Measurements from ENCODE around the gene BTBD9. TPM values are rescaled to one million over a fixed set of nuclear protein-coding genes. Genes with fewer than 3 reads are reported as not detected.

The BTBD9 gene
- total and polyA plus RNA-seq, 10 donors, result 1.2 to 43.1 (median 27.8) TPM

GRCh38 chr6:38163186-38164130, 476.3 kb downstream of the BTBD9 start:
- 79 to 89% (median 85%) methylated on average over 28 to 29 of the region's 29 CpGs for WGBS, 5 donors
- Histone ChIP-seq H3K4me3 (no peak overlapping the region), H3K4me1 (peaks cover 0 to 4% (median 0%) of the 10 kb centered on the region in 6 donors), H3K27ac (no peak overlapping the region), H3K36me3 (peaks cover 0 to 19% (median 0%) of the 10 kb centered on the region in 6 donors), H3K9me3 (no peaks in the 10 kb centered on the region), H3K27me3 (replicated peaks in 1 of 7) (no peaks in the 10 kb centered on the region)
- intact Hi-C loops (cut with DNase I; ENCODE audit: low total_unique reads), result no loop called here
- DNase-seq, result no peak
- TF ChIP-seq CTCF (IDR thresholded peaks at IDR 0.05 in 8 of 11, conservative IDR thresholded peaks at IDR 0.05 in 3 of 11), result no peak
- TF ChIP-seq POLR2AphosphoS5 (IDR thresholded peaks at IDR 0.05), result peak in 1 of 3 donors; percentile 46
- TF ChIP-seq POLR2A (IDR thresholded peaks at IDR 0.05), result no peak

- no peaks in the 10 kb centered on the region for H3K9me3 ChIP-seq
- H3K4me3 ChIP-seq, result no peak overlapping the region
- no peak for DNase-seq
- no peaks in the 10 kb centered on the region for H3K27me3 ChIP-seq (replicated peaks in 1 of 7)
- WGBS, 5 donors, result 94 to 97% (median 95%) methylated on average over 15 to 17 of the region's 17 CpGs
- H3K27ac ChIP-seq, result no peak overlapping the region
- no peak for TF ChIP-seq CTCF (IDR thresholded peaks at IDR 0.05 in 8 of 11, conservative IDR thresholded peaks at IDR 0.05 in 3 of 11)
- peak in 1 of 3 donors; percentile 43 for TF ChIP-seq POLR2AphosphoS5 (IDR thresholded peaks at IDR 0.05)
- TF ChIP-seq POLR2A (IDR thresholded peaks at IDR 0.05), result no peak
- intact Hi-C loops (cut with DNase I; ENCODE audit: low total_unique reads), result no loop called here
- peaks cover 0 to 4% (median 0%) of the 10 kb centered on the region in 6 donors for H3K4me1 ChIP-seq
- H3K36me3 ChIP-seq, result peaks cover 0 to 18% (median 0%) of the 10 kb centered on the region in 6 donors
Observed at GRCh38 chr6:38162493-38163185, 477.1 kb downstream of the BTBD9 start.

- peak in 1 of 3 donors; percentile 45 for TF ChIP-seq POLR2AphosphoS5 (IDR thresholded peaks at IDR 0.05)
- TF ChIP-seq CTCF (IDR thresholded peaks at IDR 0.05 in 8 of 11, conservative IDR thresholded peaks at IDR 0.05 in 3 of 11), result no peak
- TF ChIP-seq POLR2A (IDR thresholded peaks at IDR 0.05), result no peak
- intact Hi-C loops (cut with DNase I; ENCODE audit: low total_unique reads), result no loop called here
- peaks cover 0 to 4% (median 0%) of the 10 kb centered on the region in 6 donors for H3K4me1 ChIP-seq
- no peak for DNase-seq
- H3K9me3 ChIP-seq, result no peaks in the 10 kb centered on the region
- H3K36me3 ChIP-seq, result peaks cover 0 to 18% (median 0%) of the 10 kb centered on the region in 6 donors
- no peak overlapping the region for H3K27ac ChIP-seq
- WGBS, 5 donors, result 83 to 94% (median 85%) methylated on average over 12 to 15 of the region's 15 CpGs
- H3K4me3 ChIP-seq, result no peak overlapping the region
- H3K27me3 ChIP-seq (replicated peaks in 1 of 7), result no peaks in the 10 kb centered on the region
Observed at GRCh38 chr6:38161754-38162492, 477.8 kb downstream of the BTBD9 start.
